HCT116 (cell line): Measurements from ENCODE around the gene TCHP. TPM values are rescaled to one million over a fixed set of nuclear protein-coding genes. Genes with fewer than 3 reads are reported as not detected.

ENCODE experiments used
- ATAC-seq: fragments of 200-7000 bp; cut with Tn5 transposase; 2 replicates; pipeline ENCODE4 v1.9.1; 2020; ENCODE audit warnings: mild to moderate bottlenecking, moderate library complexity
- BruUV-seq: library from RNA; stranded (reverse); fragments of 400-500 nt; replicated peaks from 2 replicates; lab custom pipeline; 2021; lab: Mats Ljungman, UMichigan
- CTCF ChIA-PET: fragments of 300-600 bp; sonication (Branson Sonifier 250); formaldehyde crosslinking; loops from one replicate; lab custom pipeline; 2021; ENCODE audit warnings: antibody characterized with exemption; lab: Charles Lee
- POLR2A ChIA-PET: fragments of 300-600, 350-600 bp; sonication (Branson Sonifier 250); formaldehyde crosslinking; loops from one replicate; lab custom pipeline; 2021; ENCODE audit warnings: antibody characterized with exemption; lab: Charles Lee
- RAD21 ChIA-PET, 2 experiments: fragments of 300-600 bp; sonication (Branson Sonifier 250); formaldehyde crosslinking; loops; one replicate each; lab custom pipeline; 2023; ENCODE audit warnings: low total read pairs in 2 of 2; ENCODE audit not compliant: uncharacterized antibody in 2 of 2, unreplicated experiment in 2 of 2, low non-redundant PET in 1 of 2; lab: Charles Lee
- DNase-seq: peaks from one replicate; pipeline ENCODE4 v3.0.0-alpha.2; 2010; ENCODE audit warnings: low read depth, low spot score
- H2AFZ ChIP-seq: fragments of 200-600 bp; shearing (Covaris generic), sonication (generic); 2 replicates; pipeline ENCODE4 v1.6.1; 2017; ENCODE audit warnings: low read depth, mixed run types, mixed read lengths, antibody characterized with exemption, low read length; ENCODE audit not compliant: poor library complexity, severe bottlenecking
- H3K27ac ChIP-seq: 2 replicates; pipeline ENCODE4 v1.5.1; 2012; ENCODE audit warnings: low read depth, low read length
- H3K27me3 ChIP-seq: fragments of 200-600 bp; sonication (generic); 2 replicates; pipeline ENCODE4 v1.6.1; 2016; ENCODE audit warnings: mixed run types, low read length, mixed read lengths; ENCODE audit not compliant: insufficient read depth
- H3K36me3 ChIP-seq, 2 experiments: fragments of 200-500 bp in 1 of 2; fragments of 200-600 bp in 1 of 2; sonication (Bioruptor generic) in 1 of 2; sonication (generic) in 1 of 2; 2 replicates each; pipeline versions ENCODE4 v1.5.1 to v1.6.1; 2014 to 2016; ENCODE audit warnings: low read length in 2 of 2, inconsistent platforms in 1 of 2, mixed read lengths in 1 of 2, mixed run types in 1 of 2; ENCODE audit not compliant: insufficient read depth in 2 of 2, control insufficient read depth in 1 of 2
- H3K4me1 ChIP-seq, 2 experiments: fragments of 200-600 bp in 1 of 2; sonication (generic) in 1 of 2; 2 replicates each; pipeline versions ENCODE4 v1.5.1 to v1.6.1; 2012 to 2017; ENCODE audit warnings: low read length in 2 of 2, inconsistent platforms in 1 of 2, mild to moderate bottlenecking in 1 of 2, mixed read lengths in 1 of 2, mixed run types in 1 of 2, moderate library complexity in 1 of 2; ENCODE audit not compliant: insufficient read depth in 2 of 2, control insufficient read depth in 1 of 2
- H3K4me2 ChIP-seq: fragments of 200-600 bp; sonication (generic); 2 replicates; pipeline ENCODE4 v1.6.1; 2017; ENCODE audit warnings: mixed run types, low read length, mixed read lengths
- H3K4me3 ChIP-seq, 2 experiments: fragments of 200-600 bp in 1 of 2; sonication (generic) in 1 of 2; replicated peaks in 1 of 2; 2 replicates each; pipeline ENCODE4 v1.5.1; 2011 to 2016; ENCODE audit warnings: low read length in 2 of 2, control low read depth in 1 of 2, low read depth in 1 of 2, mild to moderate bottlenecking in 1 of 2, mixed read lengths in 1 of 2, mixed run types in 1 of 2
- H3K79me2 ChIP-seq: fragments of 200-600 bp; sonication (generic); 2 replicates; pipeline ENCODE4 v1.6.1; 2017; ENCODE audit warnings: mild to moderate bottlenecking, mixed run types, low read length, moderate library complexity, mixed read lengths; ENCODE audit not compliant: insufficient read depth
- H3K9ac ChIP-seq: fragments of 200-600 bp; sonication (generic); 2 replicates; pipeline ENCODE4 v1.6.1; 2016; ENCODE audit warnings: low read length, mixed read lengths
- H3K9me2 ChIP-seq: fragments of 200-600 bp; sonication (generic), shearing (Covaris generic); 2 replicates; pipeline ENCODE4 v1.6.1; 2017; ENCODE audit warnings: mixed run types, mild to moderate bottlenecking, moderate library complexity; ENCODE audit not compliant: insufficient read depth
- H3K9me3 ChIP-seq, 2 experiments: fragments of 200-500 bp in 1 of 2; fragments of 200-600 bp in 1 of 2; sonication (Bioruptor generic) in 1 of 2; sonication (generic) in 1 of 2; 2 replicates each; pipeline ENCODE4 v1.6.1; 2014 to 2017; ENCODE audit warnings: low read length in 2 of 2, mixed read lengths in 2 of 2, inconsistent platforms in 1 of 2, low read depth in 1 of 2, mild to moderate bottlenecking in 1 of 2, mixed run types in 1 of 2, moderate library complexity in 1 of 2; ENCODE audit not compliant: control insufficient read depth in 1 of 2, insufficient read depth in 1 of 2
- H4K20me1 ChIP-seq: fragments of 200-600 bp; sonication (generic), shearing (Covaris generic); 2 replicates; pipeline ENCODE4 v1.6.1; 2017; ENCODE audit warnings: mixed run types, mild to moderate bottlenecking, moderate library complexity; ENCODE audit not compliant: insufficient read depth
- ATF3 ChIP-seq: IDR thresholded peaks from 2 replicates; pipeline ENCODE4 v1.6.1; 2012
- CBX3 ChIP-seq: IDR thresholded peaks from 2 replicates; pipeline ENCODE4 v1.6.1; 2012; ENCODE audit warnings: low read depth
- CEBPB ChIP-seq: IDR thresholded peaks from 2 replicates; pipeline ENCODE4 v1.6.1; 2012; ENCODE audit warnings: low read depth
- CTCF ChIP-seq, 3 experiments: fragments of 200-600 bp in 1 of 3; sonication (generic) in 1 of 3; IDR thresholded peaks in 2 of 3; conservative IDR thresholded peaks in 1 of 3; 2 replicates each; pipeline ENCODE4 v1.5.1; 2012 to 2017; ENCODE audit warnings: low read depth in 2 of 3, low read length in 2 of 3, antibody characterized with exemption in 1 of 3, borderline replicate concordance in 1 of 3, control low read depth in 1 of 3, mild to moderate bottlenecking in 1 of 3, mixed read lengths in 1 of 3, mixed run types in 1 of 3, moderate library complexity in 1 of 3; ENCODE audit not compliant: insufficient read depth in 1 of 3
- EGR1 ChIP-seq: IDR thresholded peaks from 2 replicates; pipeline ENCODE4 v1.6.1; 2012; ENCODE audit warnings: low read depth
- ELF1 ChIP-seq: IDR thresholded peaks from 2 replicates; pipeline ENCODE4 v1.6.1; 2012; ENCODE audit warnings: low read depth, borderline replicate concordance
- FOSL1 ChIP-seq: IDR thresholded peaks from 2 replicates; pipeline ENCODE4 v1.6.1; 2012; ENCODE audit warnings: low read depth
- JUND ChIP-seq: IDR thresholded peaks from 2 replicates; pipeline ENCODE4 v1.6.1; 2012
- MAX ChIP-seq: IDR thresholded peaks from 2 replicates; pipeline ENCODE4 v1.6.1; 2012
- POLR2A ChIP-seq: IDR thresholded peaks from 2 replicates; pipeline ENCODE4 v1.7.0; 2011; ENCODE audit warnings: borderline replicate concordance; ENCODE audit not compliant: insufficient read depth, insufficient read length; ENCODE audit errors: extremely low read depth
- POLR2AphosphoS5 ChIP-seq: IDR thresholded peaks from 2 replicates; pipeline ENCODE4 v1.6.1; 2011; ENCODE audit warnings: mild to moderate bottlenecking, low read depth, low read length, moderate library complexity
- RAD21 ChIP-seq: IDR thresholded peaks from 2 replicates; pipeline ENCODE4 v1.6.1; 2012; ENCODE audit warnings: low read depth, mild to moderate bottlenecking
- REST ChIP-seq: IDR thresholded peaks from 2 replicates; pipeline ENCODE4 v1.6.1; 2012; ENCODE audit warnings: low read depth
- SIN3A ChIP-seq: IDR thresholded peaks from 2 replicates; pipeline ENCODE4 v1.6.1; 2012; ENCODE audit warnings: low read depth
- SRF ChIP-seq: IDR thresholded peaks from 2 replicates; pipeline ENCODE4 v1.6.1; 2012; ENCODE audit warnings: low read depth
- TCF7L2 ChIP-seq: IDR thresholded peaks from 2 replicates; pipeline ENCODE4 v1.7.0; 2011; ENCODE audit warnings: borderline replicate concordance, inconsistent platforms; ENCODE audit not compliant: insufficient read depth, insufficient read length; ENCODE audit errors: extremely low read depth
- YY1 ChIP-seq: IDR thresholded peaks from 2 replicates; pipeline ENCODE4 v1.6.1; 2011; ENCODE audit warnings: low read length, low read depth, moderate library complexity, mild to moderate bottlenecking; ENCODE audit not compliant: insufficient replicate concordance; ENCODE audit errors: extremely low read depth
- ZBTB33 ChIP-seq: IDR thresholded peaks from 2 replicates; pipeline ENCODE4 v1.6.1; 2011; ENCODE audit warnings: mild to moderate bottlenecking, low read length, moderate library complexity; ENCODE audit not compliant: insufficient replicate concordance; ENCODE audit errors: extremely low read depth
- ZFX ChIP-seq: fragments of 450-650 bp; IDR thresholded peaks from 2 replicates; pipeline ENCODE4 v1.6.1; 2017
- ZNF274 ChIP-seq: fragments of 200-500 bp; sonication (Bioruptor generic); IDR thresholded peaks from 2 replicates; pipeline ENCODE4 v1.6.1; 2014; ENCODE audit warnings: mild to moderate bottlenecking, low read depth, low read length, inconsistent platforms
- intact Hi-C: fragments of 100-400 bp; cut with micrococcal nuclease; formaldehyde crosslinking; loops from 2 replicates; pipeline ENCODE4 v1.10.0; 2022
- total RNA-seq: library from RNA; stranded (reverse); gene quantifications from one replicate; pipeline ENCODE4 v1.2.1, GENCODE V29; 2021; ENCODE audit not compliant: unreplicated experiment

The TCHP gene
- total RNA-seq, 1 experiment from 2014 or later, result 17.3 TPM

DNA sequence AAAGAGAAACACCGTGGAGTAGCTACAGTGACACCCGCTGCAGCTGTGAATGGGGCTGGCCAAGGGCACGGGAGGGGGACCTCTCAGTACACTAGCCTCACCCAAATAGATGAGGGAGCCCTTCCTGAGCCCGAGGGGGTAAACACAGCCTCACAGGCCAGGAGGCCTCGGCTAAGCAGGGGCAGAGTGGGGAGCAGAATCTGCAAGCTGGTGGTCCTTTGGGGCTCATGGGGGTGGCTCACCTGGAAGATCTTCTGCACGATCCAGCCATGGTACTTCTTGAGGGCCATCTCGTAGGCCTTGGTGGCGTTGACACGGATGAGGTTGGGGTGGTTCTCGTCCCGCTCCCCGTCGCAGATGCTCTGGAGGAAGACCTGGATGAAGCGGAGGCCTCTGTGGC is 44.7 kb upstream of the TCHP start:
- H4K20me1 ChIP-seq, result no peaks in the 10 kb centered on the region
- TF ChIP-seq REST (no peak), ELF1 (no peak), SRF (no peak), ZBTB33 (no peak), EGR1 (no peak), TCF7L2 (no peak), ATF3 (no peak), FOSL1 (no peak), SIN3A (no peak), CBX3 (no peak), ZFX (no peak), JUND (no peak), MAX (no peak), ZNF274 (no peak), CTCF (IDR thresholded peaks at IDR 0.05 in 2 of 3, conservative IDR thresholded peaks at IDR 0.05 in 1 of 3; ENCODE audit: borderline replicate concordance in 1 of 3, insufficient read depth in 1 of 3, low read depth in 2 of 3, low read length in 2 of 3) (no peak), POLR2AphosphoS5 (no peak), POLR2A (no peak), CEBPB (no peak), YY1 (no peak), RAD21 (no peak)
- BruUV-seq, result no TSS peak
- ChIA-PET RAD21 (no interaction called here), CTCF (interaction anchor here (2.5 kb wide), 1 partner anchor 10 kb away, joined by 14 read pairs; no protein-coding TSS in a partner anchor), POLR2A (no interaction called here)
- no peak for DNase-seq
- intact Hi-C loops, result loop anchor here (10.0 kb wide), 1 partner anchor 579 kb away; no protein-coding TSS in a partner anchor
- H3K79me2 ChIP-seq, result no peaks in the 10 kb centered on the region
- ATAC-seq, result no peak
- no peak overlapping the region for H3K27ac ChIP-seq
- H3K4me1 ChIP-seq, result no peaks in the 10 kb centered on the region; a peak in 1 of 4 replicates
- no peak overlapping the region for H3K4me3 ChIP-seq
- no peaks in the 10 kb centered on the region for H3K9me3 ChIP-seq
- H3K9ac ChIP-seq, result no peak overlapping the region
- no peaks in the 10 kb centered on the region for H3K36me3 ChIP-seq
- no peaks in the 10 kb centered on the region for H3K27me3 ChIP-seq
- no peak overlapping the region for H3K4me2 ChIP-seq
- no peak overlapping the region for H2AFZ ChIP-seq
- H3K9me2 ChIP-seq, result no peaks in the 10 kb centered on the region
